Parathyroid adenoma (tissue), 2 donors: ENCODE results near the gene KIF27.
"Not testable (repeated sequence)": the region's sequence is repeated elsewhere in the genome, so short reads cannot be mapped to it uniquely, and the experiment has no call there.

Experiments
- H2AFZ ChIP-seq: fragments of 300-600 bp; sonication (generic); one replicate; pipeline ENCODE4 v1.7.0; 2017; ENCODE audit warnings: antibody characterized with exemption, mild to moderate bottlenecking
- H3K27ac ChIP-seq: fragments of 300-600 bp; sonication (generic); one replicate; pipeline ENCODE4 v1.7.0; 2017
- H3K27me3 ChIP-seq: fragments of 300-600 bp; sonication (generic); one replicate; pipeline ENCODE4 v1.7.0; 2017; ENCODE audit warnings: low read length; ENCODE audit not compliant: control insufficient read depth, insufficient read depth
- H3K36me3 ChIP-seq: fragments of 300-600 bp; sonication (generic); one replicate; pipeline ENCODE4 v1.7.0; 2017; ENCODE audit warnings: low read length; ENCODE audit not compliant: control insufficient read depth, insufficient read depth
- H3K4me1 ChIP-seq: fragments of 300-600 bp; sonication (generic); one replicate; pipeline ENCODE4 v1.7.0; 2017; ENCODE audit warnings: control low read depth
- H3K4me2 ChIP-seq: fragments of 300-600 bp; sonication (generic); one replicate; pipeline ENCODE4 v1.7.0; 2017; ENCODE audit warnings: low read length
- H3K4me3 ChIP-seq: fragments of 300-600 bp; sonication (generic); one replicate; pipeline ENCODE4 v1.7.0; 2017; ENCODE audit warnings: low read depth, low read length
- H3K79me2 ChIP-seq: fragments of 300-600 bp; sonication (generic); one replicate; pipeline ENCODE4 v1.7.0; 2017; ENCODE audit warnings: control low read depth
- H3K9ac ChIP-seq: fragments of 300-600 bp; sonication (generic); one replicate; pipeline ENCODE4 v1.7.0; 2017; ENCODE audit warnings: mild to moderate bottlenecking
- H3K9me3 ChIP-seq: fragments of 300-600 bp; sonication (generic); one replicate; pipeline ENCODE4 v1.7.0; 2017; ENCODE audit warnings: low read length; ENCODE audit not compliant: control insufficient read depth
- TF ChIP-seq, protein P1 (sequence below): fragments of 300-600 bp; sonication (generic); IDR thresholded peaks from one replicate; pipeline ENCODE4 v1.7.0; 2017; ENCODE audit warnings: antibody characterized with exemption, mild to moderate bottlenecking
- donor health status: primary hyperparathyroidism.

KIF27 gene

DNA sequence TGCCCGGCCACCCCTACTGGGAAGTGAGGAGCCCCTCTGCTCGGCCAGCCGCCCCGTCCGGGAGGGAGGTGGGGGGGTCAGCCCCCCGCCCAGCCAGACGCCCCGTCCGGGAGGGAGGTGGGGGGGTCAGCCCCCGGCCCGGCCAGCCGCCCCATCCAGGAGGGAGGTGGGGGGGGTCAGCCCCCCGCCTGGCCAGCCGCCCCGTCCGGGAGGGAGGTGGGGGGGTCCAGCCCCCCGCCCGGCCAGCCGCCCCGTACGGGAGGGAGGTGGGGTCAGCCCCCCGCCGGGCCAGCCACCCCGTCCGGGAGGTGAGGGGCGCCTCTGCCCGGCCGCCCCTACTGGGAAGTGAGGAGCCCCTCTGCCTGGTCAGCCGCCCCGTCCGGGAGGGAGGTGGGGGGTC is 116.8 kb downstream of the KIF27 start:
- not testable (repeated sequence) for H3K4me3 ChIP-seq, H2AFZ ChIP-seq, H3K79me2 ChIP-seq, H3K4me1 ChIP-seq, H3K36me3 ChIP-seq, H3K27ac ChIP-seq, H3K4me2 ChIP-seq, H3K9me3 ChIP-seq, H3K9ac ChIP-seq, H3K27me3 ChIP-seq

DNA sequence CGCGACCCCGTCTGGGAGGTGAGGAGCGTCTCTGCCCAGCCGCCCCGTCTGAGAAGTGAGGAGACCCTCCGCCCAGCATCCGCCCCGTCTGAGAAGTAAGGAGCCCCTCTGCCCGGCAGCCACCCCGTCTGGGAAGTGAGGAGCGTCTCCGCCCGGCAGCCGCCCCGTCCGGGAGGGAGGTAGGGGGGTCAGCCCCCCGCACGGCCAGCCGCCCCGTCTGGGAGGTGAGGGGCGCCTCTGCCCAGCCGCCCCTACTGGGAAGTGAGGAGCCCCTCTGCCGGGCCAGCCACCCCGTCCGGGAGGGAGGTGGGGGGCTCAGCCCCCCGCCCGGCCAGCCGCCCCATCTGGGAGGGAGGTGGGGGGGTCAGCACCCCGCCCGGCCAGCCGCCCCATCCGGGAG is 117.3 kb downstream of the KIF27 start:
- not testable (repeated sequence) for H3K27ac ChIP-seq

DNA sequence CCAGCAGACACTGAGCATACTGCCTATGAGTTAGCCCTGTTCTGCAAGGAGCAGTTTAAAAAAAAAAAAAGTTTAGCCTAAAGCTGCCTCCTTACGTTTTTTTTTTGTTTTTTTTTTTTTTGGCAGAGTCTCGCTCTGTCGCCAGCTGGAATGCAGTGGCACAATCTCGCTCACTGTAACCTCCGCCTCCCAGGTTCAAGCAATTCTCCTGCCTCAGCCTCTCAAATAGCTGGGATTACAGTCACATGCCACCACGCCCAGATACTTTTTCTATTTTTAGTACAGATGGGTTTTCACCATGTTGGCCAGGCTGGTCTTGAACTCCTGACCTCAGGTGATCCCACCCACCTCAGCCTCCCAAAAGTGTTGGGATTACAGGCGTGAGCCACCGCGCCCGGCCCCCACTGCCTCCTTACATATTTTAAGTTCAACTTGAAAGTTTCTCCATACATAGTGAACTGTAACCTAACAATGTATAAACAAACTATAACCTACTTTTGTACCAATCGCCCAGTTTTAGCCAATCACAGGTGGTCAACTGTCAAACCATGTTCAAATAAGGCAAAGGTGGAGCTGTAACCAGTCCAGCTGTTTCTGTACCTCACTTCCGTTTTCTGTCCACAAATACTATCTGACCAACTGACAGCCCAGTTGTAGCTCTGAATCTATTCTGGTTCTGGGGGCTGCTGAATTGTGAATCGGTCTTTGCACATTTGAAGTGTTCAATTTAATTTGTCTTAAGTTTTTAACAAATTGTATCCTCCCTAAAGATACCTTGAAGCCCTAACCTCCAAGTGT is 120.8 kb downstream of the KIF27 start:
- no peaks in the 10 kb centered on the region for H3K4me1 ChIP-seq
- no peak overlapping the region for H3K27ac ChIP-seq
- no peaks in the 10 kb centered on the region for H3K27me3 ChIP-seq
- no peaks in the 10 kb centered on the region for H3K36me3 ChIP-seq
- TF ChIP-seq, protein P1, sequence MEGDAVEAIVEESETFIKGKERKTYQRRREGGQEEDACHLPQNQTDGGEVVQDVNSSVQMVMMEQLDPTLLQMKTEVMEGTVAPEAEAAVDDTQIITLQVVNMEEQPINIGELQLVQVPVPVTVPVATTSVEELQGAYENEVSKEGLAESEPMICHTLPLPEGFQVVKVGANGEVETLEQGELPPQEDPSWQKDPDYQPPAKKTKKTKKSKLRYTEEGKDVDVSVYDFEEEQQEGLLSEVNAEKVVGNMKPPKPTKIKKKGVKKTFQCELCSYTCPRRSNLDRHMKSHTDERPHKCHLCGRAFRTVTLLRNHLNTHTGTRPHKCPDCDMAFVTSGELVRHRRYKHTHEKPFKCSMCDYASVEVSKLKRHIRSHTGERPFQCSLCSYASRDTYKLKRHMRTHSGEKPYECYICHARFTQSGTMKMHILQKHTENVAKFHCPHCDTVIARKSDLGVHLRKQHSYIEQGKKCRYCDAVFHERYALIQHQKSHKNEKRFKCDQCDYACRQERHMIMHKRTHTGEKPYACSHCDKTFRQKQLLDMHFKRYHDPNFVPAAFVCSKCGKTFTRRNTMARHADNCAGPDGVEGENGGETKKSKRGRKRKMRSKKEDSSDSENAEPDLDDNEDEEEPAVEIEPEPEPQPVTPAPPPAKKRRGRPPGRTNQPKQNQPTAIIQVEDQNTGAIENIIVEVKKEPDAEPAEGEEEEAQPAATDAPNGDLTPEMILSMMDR: no peak
- H3K79me2 ChIP-seq: no peaks in the 10 kb centered on the region
- no peak overlapping the region for H2AFZ ChIP-seq
- H3K9ac ChIP-seq: no peak overlapping the region
- H3K4me3 ChIP-seq: no peak overlapping the region
- no peaks in the 10 kb centered on the region for H3K9me3 ChIP-seq
- no peak overlapping the region for H3K4me2 ChIP-seq

More for the DNA sequence above, 117.3 kb downstream of the KIF27 start:
- not testable (repeated sequence) for H3K79me2 ChIP-seq, H3K9me3 ChIP-seq, H3K4me3 ChIP-seq, H3K4me1 ChIP-seq, H3K27me3 ChIP-seq, H2AFZ ChIP-seq, H3K9ac ChIP-seq, H3K4me2 ChIP-seq, H3K36me3 ChIP-seq

DNA sequence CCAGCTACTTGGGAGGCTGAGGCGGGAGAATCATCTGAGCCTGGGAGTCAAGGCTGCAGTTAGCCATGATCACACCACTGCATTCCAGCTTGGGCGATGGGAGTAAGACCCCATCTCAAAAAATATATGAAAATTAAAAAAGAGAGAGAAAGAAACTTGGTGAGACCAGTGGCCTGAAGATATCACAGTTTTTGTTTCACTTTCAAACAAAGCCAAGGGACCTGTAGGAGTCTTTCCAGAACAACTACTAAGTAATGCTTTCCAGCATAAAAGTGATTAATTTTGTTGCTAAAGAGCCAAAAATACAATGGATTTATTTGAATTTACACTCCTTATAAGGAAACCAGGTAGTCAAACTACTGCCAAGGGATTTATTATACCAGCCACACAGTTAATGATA is 127.2 kb downstream of the KIF27 start:
- H2AFZ ChIP-seq: no peak overlapping the region
- H3K4me2 ChIP-seq: no peak overlapping the region
- H3K9ac ChIP-seq: no peak overlapping the region
- no peaks in the 10 kb centered on the region for H3K79me2 ChIP-seq
- no peaks in the 10 kb centered on the region for H3K27me3 ChIP-seq
- no peak overlapping the region for H3K27ac ChIP-seq
- no peaks in the 10 kb centered on the region for H3K9me3 ChIP-seq
- TF ChIP-seq, protein P1: no peak
- no peaks in the 10 kb centered on the region for H3K4me1 ChIP-seq
- H3K36me3 ChIP-seq: no peaks in the 10 kb centered on the region
- H3K4me3 ChIP-seq: no peak overlapping the region

DNA sequence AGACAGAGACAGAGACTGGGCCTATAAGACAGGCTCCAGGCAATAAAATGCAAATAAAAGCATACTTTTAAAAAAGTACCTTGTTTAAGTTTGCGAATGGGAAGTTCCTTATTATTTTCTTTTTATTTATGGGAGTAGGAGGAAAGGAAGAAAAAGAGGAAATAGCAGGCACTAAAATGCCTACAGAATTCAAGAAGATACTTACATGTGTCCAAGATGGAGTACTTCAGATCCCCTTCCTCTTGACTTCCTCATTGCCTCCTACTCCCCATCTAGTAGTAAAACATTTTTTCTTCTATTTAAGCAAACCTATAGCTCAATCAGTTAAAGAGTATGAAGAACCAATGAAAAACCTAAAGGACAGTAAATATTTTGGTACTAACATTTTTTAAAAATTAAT is 128.5 kb downstream of the KIF27 start:
- no peaks in the 10 kb centered on the region for H3K27me3 ChIP-seq
- no peaks in the 10 kb centered on the region for H3K36me3 ChIP-seq
- no peak overlapping the region for H3K27ac ChIP-seq
- H2AFZ ChIP-seq: no peak overlapping the region
- no peaks in the 10 kb centered on the region for H3K79me2 ChIP-seq
- no peaks in the 10 kb centered on the region for H3K4me1 ChIP-seq
- H3K9me3 ChIP-seq: no peaks in the 10 kb centered on the region
- TF ChIP-seq, protein P1: no peak
- H3K9ac ChIP-seq: no peak overlapping the region
- H3K4me3 ChIP-seq: no peak overlapping the region
- no peak overlapping the region for H3K4me2 ChIP-seq
